UCSD-AML1 (cell line): ENCODE measurements around the gene FAM222B.

ENCODE experiments used
- DNase-seq: peaks from one replicate; lab custom pipeline; 2025; ENCODE audit not compliant: unreplicated experiment; lab: John Stamatoyannopoulos, UW

FAM222B gene

DNA sequence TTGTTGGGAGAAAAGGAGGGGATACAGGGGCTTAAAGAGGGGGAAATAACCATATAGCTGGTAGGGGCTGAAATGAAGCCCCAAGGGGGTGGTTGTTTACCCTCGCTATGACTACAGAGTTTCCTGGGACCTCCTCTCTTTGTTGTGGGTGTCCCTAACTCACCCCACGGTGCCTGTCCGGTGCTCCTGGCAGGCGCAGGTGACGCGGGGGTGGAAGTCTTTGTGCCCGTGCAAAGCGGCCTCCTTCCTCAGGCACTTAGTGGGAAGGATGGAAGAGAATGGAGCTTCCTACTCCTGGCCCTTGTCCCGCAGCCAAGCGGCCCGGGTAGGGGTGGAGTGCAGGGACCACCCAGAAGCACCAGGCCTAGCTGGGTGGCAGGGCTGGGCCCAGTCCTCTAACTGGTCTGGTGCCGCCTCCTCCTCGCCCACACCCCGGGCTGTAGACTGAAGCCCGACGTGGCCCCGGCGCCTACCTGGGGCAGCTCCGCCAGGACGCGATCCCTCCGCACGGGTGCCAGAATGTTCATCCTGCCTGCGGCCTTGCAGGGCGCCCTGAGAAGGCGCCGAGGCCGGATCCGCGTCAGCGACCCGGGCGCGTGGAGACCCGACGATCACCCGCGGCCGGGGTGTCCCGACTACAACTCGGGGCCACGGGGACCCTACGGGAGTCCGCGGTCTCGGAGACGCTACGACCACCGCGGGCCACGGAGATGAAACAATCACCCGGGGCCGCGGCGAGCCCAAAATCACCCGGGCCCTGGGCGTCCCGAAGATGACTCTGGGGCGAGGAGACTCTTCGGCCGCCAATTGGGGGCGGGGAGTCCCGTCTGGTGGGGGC lies 125.6 kb downstream of the FAM222B start:
- no peak for DNase-seq

DNA sequence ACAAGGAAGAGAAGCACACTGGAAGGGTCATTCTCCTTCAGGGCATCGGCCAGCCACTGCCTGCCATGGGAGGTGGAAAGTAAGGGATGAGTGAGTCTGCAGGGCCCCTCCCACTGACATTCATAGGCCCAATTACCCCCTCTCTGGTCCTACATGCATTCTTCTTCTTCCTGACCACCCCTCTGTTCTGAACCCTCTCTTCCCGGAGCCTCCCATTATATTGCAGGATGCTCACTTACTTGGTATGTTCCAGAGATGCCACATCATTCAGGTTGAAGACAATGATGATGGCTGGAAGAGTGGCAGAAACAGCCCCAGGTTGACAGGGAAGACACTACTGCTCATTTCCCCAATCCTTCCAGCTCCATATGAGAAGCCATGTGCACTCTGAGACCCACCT lies 127.4 kb downstream of the FAM222B start:
- no peak for DNase-seq

DNA sequence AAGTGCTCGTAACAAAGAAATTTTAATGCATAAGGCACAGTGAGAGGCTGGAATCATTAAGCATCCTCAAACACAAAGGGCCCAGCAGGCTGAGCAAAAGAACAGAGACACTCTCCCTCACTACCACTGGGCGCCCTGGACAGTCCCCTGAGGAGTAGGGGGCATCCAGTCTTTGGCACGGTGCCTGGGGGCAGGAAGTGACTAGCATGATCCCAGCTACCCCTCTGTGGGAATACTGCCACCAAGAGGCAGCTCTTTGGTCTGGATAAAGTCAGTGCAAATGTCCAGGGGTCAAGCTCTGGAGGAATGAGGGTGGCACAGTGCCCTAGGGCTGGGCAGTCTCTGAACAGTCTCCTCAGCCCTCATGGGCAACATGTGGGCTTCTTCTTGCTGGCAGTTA lies 128.3 kb downstream of the FAM222B start:
- no peak for DNase-seq

DNA sequence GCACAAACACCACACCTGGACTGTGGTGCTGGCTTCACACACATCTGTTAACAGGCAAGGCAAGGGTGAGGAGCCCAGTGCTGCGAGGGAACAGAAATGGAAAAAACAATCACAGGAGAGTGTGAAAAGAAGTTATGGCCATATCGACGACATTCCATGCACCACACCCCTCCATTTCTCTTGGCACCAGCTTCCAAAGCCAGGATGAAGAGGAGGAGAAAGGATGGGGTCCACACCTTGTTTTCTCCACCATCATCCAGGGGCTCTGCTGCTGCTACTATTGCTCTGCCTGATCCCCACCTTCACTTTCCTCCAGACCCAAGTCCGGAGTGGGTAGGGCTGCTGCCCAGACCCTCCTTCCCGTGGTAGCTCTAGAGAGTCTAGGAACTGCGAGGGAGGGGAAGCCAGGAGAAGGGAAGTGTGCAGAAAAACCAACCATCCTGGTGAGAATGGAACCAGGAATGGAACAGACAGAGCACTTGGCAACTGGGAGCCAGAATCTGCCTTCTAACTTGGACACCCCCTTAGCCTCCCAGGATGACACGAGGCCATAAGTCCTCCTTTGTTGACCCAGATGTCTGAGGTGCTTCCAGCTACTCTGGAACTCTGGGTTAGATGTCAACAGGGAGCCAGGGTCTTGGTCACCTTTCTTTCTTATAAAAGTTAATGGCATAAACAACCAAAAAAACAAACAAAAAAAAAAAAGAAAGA lies 129.7 kb downstream of the FAM222B start:
- DNase-seq = no peak

- peak; percentile 87 for DNase-seq
These were observed 130.4 kb downstream of the FAM222B start for GRCh38 chr17:28712032-28712704.

GRCh38 chr17:28711723-28712031 lies 130.9 kb downstream of the FAM222B start, which contains the start of gene PROCA1:
Gene PROCA1 (minus strand): TSS chr17:28711888. CDS start chr17:28711660, 228 bp downstream.
- DNase-seq = no peak

DNA sequence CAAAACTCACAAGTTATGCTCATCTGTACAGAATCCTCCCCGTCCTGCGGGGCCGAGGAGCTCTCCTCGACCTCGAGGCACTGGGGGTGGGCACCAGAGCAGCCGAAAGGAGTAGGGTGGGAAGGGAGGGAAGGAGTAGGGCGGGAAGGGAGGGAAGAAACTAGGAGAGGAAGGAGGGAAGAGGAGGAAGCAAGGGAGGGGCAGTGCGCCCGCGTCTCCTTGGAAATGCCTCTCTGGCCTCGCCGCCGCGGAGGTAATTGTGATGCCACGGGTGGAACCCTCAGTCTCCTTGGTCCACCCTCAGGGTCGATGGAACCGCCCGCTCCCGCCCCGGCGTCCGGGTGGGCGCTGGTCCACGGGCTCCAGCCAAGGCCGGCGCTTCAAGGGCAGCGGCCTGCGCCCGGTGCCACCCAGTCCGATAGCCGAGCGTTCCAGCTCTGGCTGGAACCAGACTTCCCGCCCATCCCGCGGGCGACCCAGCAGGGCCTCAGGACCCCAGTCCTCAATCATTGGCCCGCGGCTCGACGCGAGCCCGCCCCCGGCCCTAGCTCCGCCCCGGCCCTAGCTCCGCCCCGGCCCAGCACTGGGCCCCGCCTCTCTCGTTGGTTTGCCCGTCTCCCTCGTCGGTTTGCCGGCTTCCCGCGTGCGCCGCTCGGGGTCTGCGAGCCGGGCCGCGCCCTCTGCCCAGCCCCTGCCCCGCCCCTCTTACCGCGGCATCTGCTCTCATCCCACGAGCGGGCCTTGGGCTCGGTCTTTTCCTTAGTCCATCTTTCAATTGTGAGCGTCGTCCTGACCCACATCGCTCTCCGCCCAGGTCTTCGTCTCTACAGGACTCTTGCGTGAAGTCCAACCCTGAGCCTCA lies 131.5 kb downstream of the FAM222B start:
- DNase-seq = peak; percentile 96

GRCh38 chr17:28707339-28707720 lies 135.3 kb downstream of the FAM222B start:
- DNase-seq = no peak

GRCh38 chr17:28706471-28707338 lies 135.9 kb downstream of the FAM222B start:
- no peak for DNase-seq
